ENCODE measurements around the gene FADS6. TPM values are rescaled to one million over a fixed set of nuclear protein-coding genes. Genes with fewer than 3 reads are reported as not detected.
A peak's percentile ranks its signal among the peaks of the same experiment; 100 is the strongest.

Gene FADS6
- total and polyA plus RNA-seq, 12 donors, result 0.92 to 15.3 (median 6.0) TPM

- Histone ChIP-seq H3K27ac (no peak overlapping the region), H3K4me3 (no peak overlapping the region), H3K36me3 (replicated peaks in 1 of 2) (no peaks in the 10 kb centered on the region), H3K9me3 (replicated peaks in 1 of 3) (no peaks in the 10 kb centered on the region), H3K4me1 (replicated peaks in 1 of 2) (peaks cover 5 to 12% of the 10 kb centered on the region in 2 donors), H3K27me3 (no peaks in the 10 kb centered on the region)
- peak in 6 of 7 donors; percentile 68 to 85 (median 78) for DNase-seq
- intact Hi-C loops (cut with DNase I), result no loop called here
- TF ChIP-seq POLR2A (IDR thresholded peaks at IDR 0.05) (no peak), CTCF (IDR thresholded peaks at IDR 0.05) (no peak)
- WGBS, 4 donors, result 40 to 51% (median 45%) methylated on average over 7 of the region's 7 CpGs
Measured at GRCh38 chr17:74856112-74856511, 37.3 kb downstream of the FADS6 start.

GRCh38 chr17:74855323-74855722 lies 38.1 kb downstream of the FADS6 start:
- H3K4me1 ChIP-seq (replicated peaks in 1 of 2), result peaks cover 0 to 4% of the 10 kb centered on the region in 2 donors
- peak overlapping the region in 1 of 5 donors; percentile 24 for H3K27ac ChIP-seq
- no peaks in the 10 kb centered on the region for H3K36me3 ChIP-seq (replicated peaks in 1 of 2)
- TF ChIP-seq POLR2A (IDR thresholded peaks at IDR 0.05) (no peak), CTCF (IDR thresholded peaks at IDR 0.05) (no peak)
- no peak overlapping the region for H3K4me3 ChIP-seq
- no peaks in the 10 kb centered on the region for H3K27me3 ChIP-seq
- no peaks in the 10 kb centered on the region for H3K9me3 ChIP-seq (replicated peaks in 1 of 3)
- DNase-seq, result no peak
- intact Hi-C loops (cut with DNase I), result no loop called here
- WGBS, 4 donors, result 84 to 92% (median 86%) methylated on average over 2 to 4 of the region's 4 CpGs

GRCh38 chr17:74854792-74855191 lies 38.6 kb downstream of the FADS6 start:
- H3K4me1 ChIP-seq (replicated peaks in 1 of 2), result no peaks in the 10 kb centered on the region
- 83 to 90% (median 87%) methylated on average over 10 to 17 of the region's 17 CpGs for WGBS, 4 donors
- no peak for DNase-seq
- no peak overlapping the region for H3K27ac ChIP-seq
- intact Hi-C loops (cut with DNase I), result no loop called here
- H3K36me3 ChIP-seq (replicated peaks in 1 of 2), result no peaks in the 10 kb centered on the region
- H3K4me3 ChIP-seq, result no peak overlapping the region
- TF ChIP-seq CTCF (IDR thresholded peaks at IDR 0.05), result no peak
- no peak for TF ChIP-seq POLR2A (IDR thresholded peaks at IDR 0.05)
- no peaks in the 10 kb centered on the region for H3K27me3 ChIP-seq
- no peaks in the 10 kb centered on the region for H3K9me3 ChIP-seq (replicated peaks in 1 of 3)

- intact Hi-C loops (cut with DNase I), result no loop called here
- Histone ChIP-seq H3K36me3 (replicated peaks in 1 of 2) (no peaks in the 10 kb centered on the region), H3K4me1 (replicated peaks in 1 of 2) (no peaks in the 10 kb centered on the region), H3K27me3 (no peaks in the 10 kb centered on the region), H3K9me3 (replicated peaks in 1 of 3) (no peaks in the 10 kb centered on the region), H3K4me3 (no peak overlapping the region), H3K27ac (no peak overlapping the region)
- WGBS, 4 donors, result 71 to 88% (median 84%) methylated on average over 8 of the region's 8 CpGs
- DNase-seq, result no peak
- TF ChIP-seq CTCF (IDR thresholded peaks at IDR 0.05) (no peak), POLR2A (IDR thresholded peaks at IDR 0.05) (no peak)
Measured at GRCh38 chr17:74853669-74854068, 39.8 kb downstream of the FADS6 start.
